ENCODE data around the gene COX6B2. TPM values are rescaled to one million over a fixed set of nuclear protein-coding genes. Genes with fewer than 3 reads are reported as not detected.

Gene COX6B2
- total RNA-seq, 1 donor from 2014 or later = not detected

GRCh38 chr19:55360902-55361301 is 6.4 kb upstream of the COX6B2 start:
- no peak overlapping the region for H3K4me3 ChIP-seq
- no peak for TF ChIP-seq CTCF (IDR thresholded peaks at IDR 0.05; ENCODE audit: borderline replicate concordance)
- H3K27ac ChIP-seq (replicated peaks) = no peak overlapping the region
- no peaks in the 10 kb centered on the region for H3K9me3 ChIP-seq (replicated peaks)
- intact Hi-C loops (cut with micrococcal nuclease) = no loop called here
- no peaks in the 10 kb centered on the region for H3K4me1 ChIP-seq
- H3K36me3 ChIP-seq = no peaks in the 10 kb centered on the region
- H3K27me3 ChIP-seq (ENCODE audit: low read depth) = peaks cover 70% of the 10 kb centered on the region
- DNase-seq = no peak

GRCh38 chr19:55358943-55359908 is 4.7 kb upstream of the COX6B2 start:
- intact Hi-C loops (cut with micrococcal nuclease) = no loop called here
- no peak for DNase-seq
- H3K27ac ChIP-seq (replicated peaks) = no peak overlapping the region
- TF ChIP-seq CTCF (IDR thresholded peaks at IDR 0.05; ENCODE audit: borderline replicate concordance) = no peak
- H3K4me1 ChIP-seq = peaks cover 6% of the 10 kb centered on the region
- no peak overlapping the region for H3K4me3 ChIP-seq
- peaks cover 70% of the 10 kb centered on the region for H3K27me3 ChIP-seq (ENCODE audit: low read depth)
- H3K36me3 ChIP-seq = no peaks in the 10 kb centered on the region
- no peaks in the 10 kb centered on the region for H3K9me3 ChIP-seq (replicated peaks)

GRCh38 chr19:55358493-55358892 is 4.0 kb upstream of the COX6B2 start:
- H3K27me3 ChIP-seq (ENCODE audit: low read depth) = peaks cover 76% of the 10 kb centered on the region
- intact Hi-C loops (cut with micrococcal nuclease) = no loop called here
- no peak for TF ChIP-seq CTCF (IDR thresholded peaks at IDR 0.05; ENCODE audit: borderline replicate concordance)

GRCh38 chr19:55355213-55355821 is 798 bp upstream of the COX6B2 start:
- intact Hi-C loops (cut with micrococcal nuclease) = no loop called here
- H3K27me3 ChIP-seq (ENCODE audit: low read depth) = peaks cover 92% of the 10 kb centered on the region

More at GRCh38 chr19:55358493-55358892, 4.0 kb upstream of the COX6B2 start:
- no peaks in the 10 kb centered on the region for H3K36me3 ChIP-seq
- no peaks in the 10 kb centered on the region for H3K9me3 ChIP-seq (replicated peaks)
- no peak for DNase-seq
- peaks cover 14% of the 10 kb centered on the region for H3K4me1 ChIP-seq
- H3K4me3 ChIP-seq = no peak overlapping the region
- H3K27ac ChIP-seq (replicated peaks) = no peak overlapping the region

More at GRCh38 chr19:55355213-55355821, 798 bp upstream of the COX6B2 start:
- H3K27ac ChIP-seq (replicated peaks) = no peak overlapping the region
- no peak for DNase-seq
- no peak overlapping the region for H3K4me3 ChIP-seq
- TF ChIP-seq CTCF (IDR thresholded peaks at IDR 0.05; ENCODE audit: borderline replicate concordance) = no peak
- H3K36me3 ChIP-seq = no peaks in the 10 kb centered on the region
- peaks cover 19% of the 10 kb centered on the region for H3K4me1 ChIP-seq
- no peaks in the 10 kb centered on the region for H3K9me3 ChIP-seq (replicated peaks)

Measured in left ventricle myocardium inferior (tissue), 1 donor.